Measurements from ENCODE around the gene CLDN24.

CLDN24 gene

GRCh38 chr4:183335369-183335940 lies 13.2 kb upstream of the CLDN24 start:
- H2AFZ ChIP-seq (ENCODE audit: low read depth, low read length, severe bottlenecking), result no peak overlapping the region
- no peaks in the 10 kb centered on the region for H3K36me3 ChIP-seq (ENCODE audit: low read length)

GRCh38 chr4:183333983-183334382 lies 11.8 kb upstream of the CLDN24 start:
- Histone ChIP-seq H3K27ac (ENCODE audit: low read depth, low read length) (no peak overlapping the region), H3K36me3 (ENCODE audit: low read length) (no peaks in the 10 kb centered on the region), H3K9me2 (replicated peaks; ENCODE audit: insufficient read depth, low read length) (no peaks in the 10 kb centered on the region), H3K9me3 (ENCODE audit: insufficient read depth, low read length) (no peaks in the 10 kb centered on the region), H2AFZ (ENCODE audit: low read depth, low read length, severe bottlenecking) (no peak overlapping the region), H3K9ac (ENCODE audit: low read length) (no peak overlapping the region), H3K79me2 (ENCODE audit: insufficient read depth, low read length) (no peaks in the 10 kb centered on the region), H4K20me1 (ENCODE audit: low read depth, low read length) (no peaks in the 10 kb centered on the region), H3F3A (ENCODE audit: insufficient read depth) (no peaks in the 10 kb centered on the region), H3K4me2 (ENCODE audit: low read depth, low read length, poor library complexity, severe bottlenecking) (no peak overlapping the region), H3K4me3 (ENCODE audit: insufficient read depth, low read length, poor library complexity, severe bottlenecking) (no peak overlapping the region), H3K27me3 (ENCODE audit: low read length) (no peaks in the 10 kb centered on the region)
- TF ChIP-seq CTCF (IDR thresholded peaks at IDR 0.05; ENCODE audit: insufficient read depth, low read length, poor library complexity, severe bottlenecking), result no peak
- no peak for TF ChIP-seq EZH2phosphoT487 (conservative IDR thresholded peaks at IDR 0.05; ENCODE audit: low read length)

More at GRCh38 chr4:183335369-183335940, 13.2 kb upstream of the CLDN24 start:
- Histone ChIP-seq H3K27me3 (ENCODE audit: low read length) (no peaks in the 10 kb centered on the region), H3K79me2 (ENCODE audit: insufficient read depth, low read length) (no peaks in the 10 kb centered on the region), H3K9me3 (ENCODE audit: insufficient read depth, low read length) (no peaks in the 10 kb centered on the region), H4K20me1 (ENCODE audit: low read depth, low read length) (no peaks in the 10 kb centered on the region), H3K4me3 (ENCODE audit: insufficient read depth, low read length, poor library complexity, severe bottlenecking) (no peak overlapping the region), H3F3A (ENCODE audit: insufficient read depth) (no peaks in the 10 kb centered on the region), H3K27ac (ENCODE audit: low read depth, low read length) (no peak overlapping the region), H3K9ac (ENCODE audit: low read length) (no peak overlapping the region), H3K9me2 (replicated peaks; ENCODE audit: insufficient read depth, low read length) (no peaks in the 10 kb centered on the region), H3K4me2 (ENCODE audit: low read depth, low read length, poor library complexity, severe bottlenecking) (no peak overlapping the region)
- TF ChIP-seq CTCF (IDR thresholded peaks at IDR 0.05; ENCODE audit: insufficient read depth, low read length, poor library complexity, severe bottlenecking) (no peak), EZH2phosphoT487 (conservative IDR thresholded peaks at IDR 0.05; ENCODE audit: low read length) (no peak)

- H3K9ac ChIP-seq (ENCODE audit: low read length), result no peak overlapping the region
- H3K9me3 ChIP-seq (ENCODE audit: insufficient read depth, low read length), result no peaks in the 10 kb centered on the region
- H3K79me2 ChIP-seq (ENCODE audit: insufficient read depth, low read length), result no peaks in the 10 kb centered on the region
- H4K20me1 ChIP-seq (ENCODE audit: low read depth, low read length), result no peaks in the 10 kb centered on the region
- no peak overlapping the region for H3K27ac ChIP-seq (ENCODE audit: low read depth, low read length)
- no peak overlapping the region for H2AFZ ChIP-seq (ENCODE audit: low read depth, low read length, severe bottlenecking)
- no peak overlapping the region for H3K4me3 ChIP-seq (ENCODE audit: insufficient read depth, low read length, poor library complexity, severe bottlenecking)
- no peaks in the 10 kb centered on the region for H3K27me3 ChIP-seq (ENCODE audit: low read length)
- TF ChIP-seq EZH2phosphoT487 (conservative IDR thresholded peaks at IDR 0.05; ENCODE audit: low read length) (no peak), CTCF (IDR thresholded peaks at IDR 0.05; ENCODE audit: insufficient read depth, low read length, poor library complexity, severe bottlenecking) (no peak)
- no peak overlapping the region for H3K4me2 ChIP-seq (ENCODE audit: low read depth, low read length, poor library complexity, severe bottlenecking)
- no peaks in the 10 kb centered on the region for H3K9me2 ChIP-seq (replicated peaks; ENCODE audit: insufficient read depth, low read length)
- no peaks in the 10 kb centered on the region for H3K36me3 ChIP-seq (ENCODE audit: low read length)
- H3F3A ChIP-seq (ENCODE audit: insufficient read depth), result no peaks in the 10 kb centered on the region
Observed at GRCh38 chr4:183333202-183333601, 11.0 kb upstream of the CLDN24 start.

Measured in SU-DHL-6 (cell line).